Naive thymus-derived CD4-positive, alpha-beta T cell (primary cell): ENCODE data around the gene GABRG3. TPM values are rescaled to one million over a fixed set of nuclear protein-coding genes. Genes with fewer than 3 reads are reported as not detected.

Source experiments
- ATAC-seq: fragments of 150-1000 bp; cut with Tn5 transposase; 2 replicates; pipeline ENCODE4 v1.10.0; 2021; ENCODE audit warnings: mild to moderate bottlenecking, moderate library complexity
- CTCF ChIA-PET: fragments of 350-600 bp; sonication (Branson Sonifier 250); formaldehyde crosslinking; loops from one replicate; lab custom pipeline; 2021; ENCODE audit warnings: antibody characterized with exemption; lab: Charles Lee
- POLR2A ChIA-PET: fragments of 350-600 bp; sonication (Branson Sonifier 250); formaldehyde crosslinking; loops from one replicate; lab custom pipeline; 2021; ENCODE audit warnings: antibody characterized with exemption, inconsistent platforms; lab: Charles Lee
- DNase-seq, 9 donors: peaks; one replicate each; pipeline versions ENCODE4 v3.0.0 to v3.0.0-alpha.2; 2020 to 2022; ENCODE audit warnings: mixed read lengths in 1 of 9
- H3K27ac ChIP-seq: one replicate; pipeline ENCODE4 v1.7.0; 2013; ENCODE audit warnings: mild to moderate bottlenecking, low read depth, low read length, moderate library complexity
- H3K27me3 ChIP-seq, 2 donors: one replicate each; pipeline ENCODE4 v1.7.0; 2013; ENCODE audit warnings: low read length in 2 of 2, mild to moderate bottlenecking in 2 of 2, moderate library complexity in 2 of 2; ENCODE audit not compliant: control insufficient read depth in 2 of 2, insufficient read depth in 2 of 2
- H3K36me3 ChIP-seq, 3 experiments: 1 replicate in 2 of 3; 2 replicates in 1 of 3; pipeline ENCODE4 v1.7.0; 2013; ENCODE audit warnings: low read length in 3 of 3, mild to moderate bottlenecking in 3 of 3, moderate library complexity in 1 of 3; ENCODE audit not compliant: insufficient read depth in 3 of 3, control insufficient read depth in 2 of 3
- H3K4me1 ChIP-seq, 2 donors: one replicate each; pipeline ENCODE4 v1.7.0; 2013; ENCODE audit warnings: low read length in 2 of 2, mild to moderate bottlenecking in 2 of 2, moderate library complexity in 1 of 2; ENCODE audit not compliant: control insufficient read depth in 2 of 2, insufficient read depth in 2 of 2
- H3K4me3 ChIP-seq: 2 replicates; pipeline ENCODE4 v1.7.0; 2013; ENCODE audit warnings: mild to moderate bottlenecking, low read length
- H3K9me3 ChIP-seq, 3 experiments: 1 replicate in 2 of 3; 2 replicates in 1 of 3; pipeline ENCODE4 v1.7.0; 2013; ENCODE audit warnings: low read length in 3 of 3; ENCODE audit not compliant: control insufficient read depth in 2 of 3
- H3K27ac Mint-ChIP-seq, 9 donors: one replicate each; pipeline ENCODE4 v1.8.0; 2020 to 2022; ENCODE audit warnings: mixed read lengths in 9 of 9, mild to moderate bottlenecking in 8 of 9, moderate library complexity in 5 of 9, inconsistent platforms in 2 of 9
- H3K27me3 Mint-ChIP-seq, 5 donors: one replicate each; pipeline ENCODE4 v1.8.0; 2021 to 2022; ENCODE audit warnings: mixed read lengths in 5 of 5, mild to moderate bottlenecking in 1 of 5
- H3K36me3 Mint-ChIP-seq, 5 donors: one replicate each; pipeline ENCODE4 v1.8.0; 2020 to 2022; ENCODE audit warnings: mixed read lengths in 5 of 5, mild to moderate bottlenecking in 3 of 5, inconsistent platforms in 1 of 5
- H3K4me1 Mint-ChIP-seq, 7 donors: one replicate each; pipeline ENCODE4 v1.8.0; 2020 to 2022; ENCODE audit warnings: mixed read lengths in 7 of 7, mild to moderate bottlenecking in 3 of 7, inconsistent platforms in 1 of 7
- H3K4me3 Mint-ChIP-seq, 10 donors: one replicate each; pipeline ENCODE4 v1.8.0; 2020 to 2022; ENCODE audit warnings: mild to moderate bottlenecking in 10 of 10, mixed read lengths in 10 of 10, moderate library complexity in 6 of 10, inconsistent platforms in 2 of 10
- H3K9me3 Mint-ChIP-seq, 11 donors: one replicate each; pipeline ENCODE4 v1.8.0; 2020 to 2022; ENCODE audit warnings: mixed read lengths in 11 of 11, mild to moderate bottlenecking in 4 of 11, inconsistent platforms in 1 of 11, moderate library complexity in 1 of 11
- intact Hi-C, 2 donors: fragments of 100-400 bp; cut with micrococcal nuclease; formaldehyde crosslinking; loops; one replicate each; pipeline ENCODE4 v1.15.1; 2023
- polyA plus RNA-seq, 2 donors: library from polyadenylated mRNA; unstranded; fragments of 300-500 nt; fragmentation: Illumina TruSeq; gene quantifications; one replicate each; pipeline ENCODE4 v1.2.3, GENCODE V29; 2021
- total RNA-seq, 6 experiments: library from RNA in 5 of 6; stranded (reverse) in 5 of 6; gene quantifications; 1 replicate in 5 of 6; 2 replicates in 1 of 6; pipeline ENCODE4 v1.2.3 and lab custom pipeline; 2021 to 2026

The GABRG3 gene
- total and polyA plus RNA-seq, 7 experiments from 2014 or later, result not detected

DNA sequence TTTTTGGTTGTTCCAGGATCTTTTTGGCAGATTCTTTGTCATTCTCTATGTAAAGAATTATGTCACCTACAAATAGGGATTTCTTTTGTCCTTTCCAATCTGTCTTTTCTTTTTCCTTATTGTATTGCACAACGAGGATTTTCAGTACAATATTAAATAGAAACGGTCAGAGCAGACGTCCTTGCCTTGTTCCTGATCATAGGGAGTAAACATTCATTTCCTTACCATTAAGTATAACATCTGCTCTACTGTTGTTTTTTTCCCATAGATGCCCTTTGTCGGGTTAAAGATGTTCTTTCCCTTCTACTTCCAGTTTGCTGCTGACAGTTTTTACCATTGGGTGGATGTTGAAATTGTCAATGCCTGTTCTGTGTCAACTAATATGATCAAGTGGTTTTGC lies 599.8 kb downstream of the GABRG3 start:
- no peak for ATAC-seq

GRCh38 chr15:27573805-27574485 lies 603.0 kb downstream of the GABRG3 start:
- DNase-seq, result no peak
- Histone ChIP-seq H3K36me3 (no peaks in the 10 kb centered on the region), H3K27me3 (no peaks in the 10 kb centered on the region), H3K27ac (no peak overlapping the region), H3K4me1 (no peaks in the 10 kb centered on the region), H3K4me3 (no peak overlapping the region), H3K9me3 (no peaks in the 10 kb centered on the region)
- no peaks in the 10 kb centered on the region for H3K4me1 Mint-ChIP-seq
- intact Hi-C loops, result no loop called here
- H3K9me3 Mint-ChIP-seq, result peaks cover 0 to 15% (median 6%) of the 10 kb centered on the region in 11 donors
- ChIA-PET POLR2A (no interaction called here), CTCF (no interaction called here)
- no peak overlapping the region for H3K27ac Mint-ChIP-seq
- no peak for ATAC-seq
- H3K27me3 Mint-ChIP-seq, result no peaks in the 10 kb centered on the region
- no peak overlapping the region for H3K4me3 Mint-ChIP-seq
- peaks cover 0 to 4% (median 0%) of the 10 kb centered on the region in 5 donors for H3K36me3 Mint-ChIP-seq

More for the DNA sequence above, 599.8 kb downstream of the GABRG3 start:
- Histone ChIP-seq H3K27ac (no peak overlapping the region), H3K36me3 (no peaks in the 10 kb centered on the region), H3K4me1 (no peaks in the 10 kb centered on the region), H3K4me3 (no peak overlapping the region), H3K9me3 (no peaks in the 10 kb centered on the region), H3K27me3 (no peaks in the 10 kb centered on the region)
- DNase-seq, result no peak
- no peak overlapping the region for H3K27ac Mint-ChIP-seq
- no peaks in the 10 kb centered on the region for H3K4me1 Mint-ChIP-seq
- H3K9me3 Mint-ChIP-seq, result peaks cover 0 to 20% (median 8%) of the 10 kb centered on the region in 11 donors
- H3K36me3 Mint-ChIP-seq, result peaks cover 0 to 4% (median 0%) of the 10 kb centered on the region in 5 donors
- POLR2A ChIA-PET, result no interaction called here
- CTCF ChIA-PET, result no interaction called here
- H3K27me3 Mint-ChIP-seq, result no peaks in the 10 kb centered on the region
- intact Hi-C loops, result no loop called here
- no peak overlapping the region for H3K4me3 Mint-ChIP-seq

GRCh38 chr15:27574541-27575054 lies 603.6 kb downstream of the GABRG3 start:
- no peaks in the 10 kb centered on the region for H3K27me3 ChIP-seq
- no peak overlapping the region for H3K4me3 ChIP-seq
- intact Hi-C loops, result no loop called here
- H3K27me3 Mint-ChIP-seq, result no peaks in the 10 kb centered on the region
- peaks cover 0 to 4% (median 0%) of the 10 kb centered on the region in 5 donors for H3K36me3 Mint-ChIP-seq
- no peak overlapping the region for H3K27ac ChIP-seq
- H3K4me1 ChIP-seq, result no peaks in the 10 kb centered on the region
- ATAC-seq (no peak), DNase-seq (no peak)
- no peaks in the 10 kb centered on the region for H3K36me3 ChIP-seq
- H3K4me1 Mint-ChIP-seq, result no peaks in the 10 kb centered on the region
- H3K4me3 Mint-ChIP-seq, result no peak overlapping the region
- no peak overlapping the region for H3K27ac Mint-ChIP-seq
- H3K9me3 ChIP-seq, result no peaks in the 10 kb centered on the region
- POLR2A ChIA-PET, result no interaction called here
- CTCF ChIA-PET, result no interaction called here
- H3K9me3 Mint-ChIP-seq, result peaks cover 0 to 15% (median 5%) of the 10 kb centered on the region in 11 donors

DNA sequence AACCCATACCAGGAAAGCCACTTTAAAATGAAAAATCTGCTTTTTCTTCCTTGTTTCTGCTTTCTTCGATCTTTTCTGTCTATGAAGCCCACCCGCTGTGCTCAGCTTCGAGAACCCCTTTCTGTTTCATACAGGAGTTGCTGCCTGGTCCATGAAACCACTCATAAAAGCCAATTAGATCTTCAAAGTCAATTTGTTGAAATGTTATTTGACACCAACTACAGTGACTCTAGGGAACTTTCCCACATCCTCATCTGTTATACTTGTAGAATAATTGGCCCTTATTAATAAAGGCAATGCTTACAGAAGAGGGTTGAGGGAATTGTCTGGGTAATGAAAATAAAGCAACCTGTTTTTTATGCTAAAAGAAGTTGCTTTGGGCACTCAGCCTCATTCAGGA lies 604.5 kb downstream of the GABRG3 start:
- no peaks in the 10 kb centered on the region for H3K4me1 ChIP-seq
- no peaks in the 10 kb centered on the region for H3K36me3 ChIP-seq
- intact Hi-C loops, result no loop called here
- H3K27me3 ChIP-seq, result no peaks in the 10 kb centered on the region
- DNase-seq, result no peak
- Mint-ChIP-seq H3K27me3 (no peaks in the 10 kb centered on the region), H3K36me3 (peaks cover 0 to 4% (median 0%) of the 10 kb centered on the region in 5 donors), H3K27ac (no peak overlapping the region), H3K4me3 (no peak overlapping the region), H3K4me1 (no peaks in the 10 kb centered on the region), H3K9me3 (peaks cover 0 to 19% (median 5%) of the 10 kb centered on the region in 11 donors)
- H3K27ac ChIP-seq, result no peak overlapping the region
- no peak overlapping the region for H3K4me3 ChIP-seq
- ChIA-PET CTCF (no interaction called here), POLR2A (no interaction called here)
- no peaks in the 10 kb centered on the region for H3K9me3 ChIP-seq
- no peak for ATAC-seq

GRCh38 chr15:27576576-27576975 lies 605.6 kb downstream of the GABRG3 start:
- Histone ChIP-seq H3K27ac (no peak overlapping the region), H3K4me1 (no peaks in the 10 kb centered on the region), H3K9me3 (no peaks in the 10 kb centered on the region), H3K36me3 (no peaks in the 10 kb centered on the region), H3K4me3 (no peak overlapping the region), H3K27me3 (no peaks in the 10 kb centered on the region)
- peaks cover 0 to 20% (median 5%) of the 10 kb centered on the region in 11 donors for H3K9me3 Mint-ChIP-seq
- H3K27me3 Mint-ChIP-seq, result no peaks in the 10 kb centered on the region
- H3K4me1 Mint-ChIP-seq, result no peaks in the 10 kb centered on the region
- peaks cover 0 to 4% (median 0%) of the 10 kb centered on the region in 5 donors for H3K36me3 Mint-ChIP-seq
- ChIA-PET POLR2A (no interaction called here), CTCF (no interaction called here)
- no peak overlapping the region for H3K4me3 Mint-ChIP-seq
- ATAC-seq, result no peak
- DNase-seq, result no peak
- no peak overlapping the region for H3K27ac Mint-ChIP-seq
- intact Hi-C loops, result no loop called here

GRCh38 chr15:27579738-27580137 lies 608.8 kb downstream of the GABRG3 start:
- Histone ChIP-seq H3K27me3 (no peaks in the 10 kb centered on the region), H3K4me3 (no peak overlapping the region), H3K36me3 (no peaks in the 10 kb centered on the region), H3K4me1 (no peaks in the 10 kb centered on the region), H3K9me3 (no peaks in the 10 kb centered on the region), H3K27ac (no peak overlapping the region)
- ChIA-PET POLR2A (no interaction called here), CTCF (no interaction called here)
- Mint-ChIP-seq H3K9me3 (peaks cover 0 to 14% (median 5%) of the 10 kb centered on the region in 11 donors), H3K27me3 (no peaks in the 10 kb centered on the region), H3K4me1 (no peaks in the 10 kb centered on the region), H3K4me3 (no peak overlapping the region), H3K27ac (no peak overlapping the region), H3K36me3 (peaks cover 0 to 3% (median 0%) of the 10 kb centered on the region in 5 donors)
- intact Hi-C loops, result no loop called here
- no peak for DNase-seq
- ATAC-seq, result no peak
